Non-pigmented ciliary epithelial cell (primary cell): ENCODE data around the gene MED31.
A peak's percentile ranks its signal among the peaks of the same experiment; 100 is the strongest.
"Not testable (repeated sequence)": the region's sequence is repeated elsewhere in the genome, so short reads cannot be mapped to it uniquely, and the experiment has no call there.

Experiments used
- DNase-seq: peaks from one replicate; pipeline ENCODE4 v3.0.0-alpha.2; 2010; ENCODE audit warnings: low read depth

Gene MED31

DNA sequence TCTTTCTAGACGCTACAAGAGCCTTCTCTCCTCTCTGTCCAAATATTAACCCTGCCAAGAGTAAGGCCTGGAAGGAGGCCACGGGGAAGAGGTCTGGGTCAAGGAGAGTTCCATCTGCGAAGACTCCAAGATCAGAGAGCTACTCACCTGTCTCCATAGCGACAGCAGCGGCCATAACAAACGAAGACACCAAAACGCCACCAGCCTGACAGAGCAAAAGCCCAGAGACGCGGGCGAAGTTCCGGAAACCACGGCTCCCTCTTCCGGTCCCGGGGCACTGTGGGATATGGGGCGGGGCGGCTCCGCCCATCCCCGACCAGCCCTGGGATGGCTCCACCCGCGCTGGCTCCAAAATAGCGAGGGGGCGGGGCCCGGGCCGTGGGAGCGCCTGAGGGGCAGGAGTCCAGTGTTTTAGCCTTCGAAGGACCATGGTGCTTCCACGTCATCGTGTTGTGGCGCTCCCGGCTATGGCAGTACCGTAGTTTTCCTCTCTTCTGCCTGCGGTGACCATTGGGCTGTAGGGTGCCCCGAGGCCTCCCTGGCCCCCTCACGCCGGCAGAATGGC lies at the start of gene MED31, which contains the start of gene C17orf100:
Gene MED31, minus strand, starts transcription at position 252 of the 565 bp plus-strand sequence. Its CDS starts 77 bp downstream, at position 175.
Gene C17orf100, plus strand, starts transcription at position 409 of the 565 bp plus-strand sequence. Its CDS starts 152 bp downstream, at position 561.
- DNase-seq = peak; percentile 36

DNA sequence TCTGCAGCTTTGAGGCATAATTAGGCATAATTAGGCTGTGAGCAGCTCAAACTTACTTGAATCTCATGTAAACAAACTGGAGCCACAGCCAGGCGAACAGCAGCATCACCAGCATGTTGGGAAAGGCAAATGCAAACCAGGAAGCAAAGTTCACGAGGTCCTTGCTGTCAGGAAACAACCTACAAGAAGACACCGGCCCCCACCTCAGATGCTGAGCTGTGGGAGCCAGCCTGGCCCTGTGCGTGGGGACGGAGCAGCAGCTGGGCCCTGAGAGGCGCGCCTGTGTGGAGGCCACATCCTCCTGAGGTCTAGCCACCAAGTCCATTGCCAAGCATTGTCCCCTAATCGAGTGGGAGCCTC lies 49.5 kb upstream of the MED31 start:
- no peak for DNase-seq

DNA sequence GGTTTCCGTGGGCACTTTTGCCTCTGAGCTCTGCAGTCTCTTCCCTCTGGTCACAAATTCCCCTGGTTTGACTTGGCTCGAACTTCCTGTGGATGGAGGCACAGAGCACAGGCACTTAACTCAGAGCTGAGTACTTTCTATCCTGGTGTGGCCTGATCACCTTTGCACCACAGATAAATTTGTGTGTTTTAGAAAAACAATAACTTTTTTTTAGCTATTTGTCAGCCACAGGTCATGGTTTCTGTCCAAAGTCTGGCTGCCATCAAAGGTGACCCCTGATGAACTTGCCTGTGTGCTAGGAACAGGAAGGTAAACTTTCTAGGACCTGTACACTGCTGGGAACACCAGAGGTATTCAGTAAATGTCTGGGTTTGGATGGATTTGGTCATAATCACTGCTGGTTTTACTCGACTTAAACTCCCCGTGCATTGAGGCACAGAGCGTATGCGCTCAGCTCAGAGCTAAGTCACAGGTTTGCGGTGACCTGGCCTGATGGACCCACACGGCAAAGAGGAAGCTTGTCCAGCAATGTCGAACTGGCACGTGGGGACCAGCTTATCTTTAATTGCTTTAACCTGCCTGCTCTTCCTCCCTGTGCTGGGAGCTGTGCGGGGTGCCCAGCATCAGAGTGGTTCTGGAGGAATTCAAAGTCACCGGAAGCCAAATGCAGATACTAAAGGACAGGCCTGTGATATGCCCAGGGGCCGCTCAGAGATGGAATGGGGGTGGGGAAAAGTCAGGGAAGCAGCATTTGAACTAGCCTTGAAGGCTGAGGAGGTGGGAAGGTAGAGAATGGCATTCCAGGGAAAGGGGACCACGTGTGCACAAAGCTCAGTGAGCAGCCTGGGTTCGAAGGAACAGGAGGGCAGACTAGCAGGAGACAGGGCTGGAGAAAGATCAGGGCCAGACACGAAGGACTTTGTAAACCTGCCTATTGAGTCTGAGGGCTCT lies 48.9 kb upstream of the MED31 start:
- DNase-seq = no peak

DNA sequence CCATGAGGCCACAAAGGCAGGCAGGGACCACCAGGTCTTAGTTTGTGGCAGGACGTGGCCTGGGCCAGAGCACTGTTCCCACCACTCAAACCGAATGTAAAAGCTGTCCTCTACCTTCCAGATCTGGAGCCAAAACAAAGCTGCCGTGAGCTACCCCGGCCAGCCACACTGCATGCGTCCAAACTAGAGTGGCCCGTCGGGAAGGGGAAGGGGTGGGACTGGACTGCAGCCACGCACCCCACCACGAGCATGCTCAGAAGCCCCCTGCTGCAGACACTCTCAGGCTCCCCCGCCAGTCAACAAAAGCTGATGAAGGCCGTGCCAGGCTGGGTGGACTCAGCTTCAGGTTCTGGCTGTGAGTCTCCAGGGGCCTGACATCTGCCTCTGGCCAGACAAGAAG lies 46.6 kb upstream of the MED31 start:
- no peak for DNase-seq

DNA sequence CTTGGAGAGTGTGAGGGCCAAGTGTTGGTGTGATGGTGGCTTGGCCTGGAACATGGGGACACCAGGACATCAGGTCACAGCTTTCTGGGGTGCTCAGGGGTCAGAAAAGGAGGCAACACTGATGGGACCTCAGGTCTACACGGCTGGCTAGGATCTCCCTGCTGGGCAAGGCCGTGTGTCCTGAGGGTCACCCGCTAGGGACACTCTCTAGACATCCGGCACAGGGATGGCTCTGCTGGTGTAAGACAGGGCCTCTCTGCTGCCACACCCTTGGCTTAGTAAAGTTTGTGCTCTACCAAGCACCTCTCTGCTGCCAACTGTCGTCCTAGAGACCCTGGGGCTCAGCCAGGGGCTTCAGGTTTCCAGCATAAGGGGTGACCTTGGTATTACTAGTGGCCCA lies 45.5 kb upstream of the MED31 start:
- DNase-seq = no peak

DNA sequence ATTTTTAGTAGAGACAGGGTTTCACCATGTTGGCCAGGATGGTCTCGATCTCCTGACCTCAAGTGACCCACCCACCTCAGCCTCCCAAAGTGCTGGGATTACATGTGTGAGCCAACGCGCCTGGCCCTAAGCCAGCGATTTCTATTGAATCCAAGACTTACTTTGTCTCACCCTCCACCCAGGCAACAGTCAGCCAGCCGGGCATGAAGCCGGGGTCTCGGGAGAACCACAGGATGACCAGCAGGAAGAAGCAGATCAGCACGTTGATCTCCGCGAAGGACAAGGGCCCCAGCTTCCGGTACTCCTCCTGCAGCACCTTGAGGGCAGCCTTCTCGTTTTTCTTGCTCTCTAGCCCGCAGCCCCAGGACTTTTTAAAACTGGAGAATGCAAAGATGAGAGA lies 44.2 kb upstream of the MED31 start:
- DNase-seq = no peak

DNA sequence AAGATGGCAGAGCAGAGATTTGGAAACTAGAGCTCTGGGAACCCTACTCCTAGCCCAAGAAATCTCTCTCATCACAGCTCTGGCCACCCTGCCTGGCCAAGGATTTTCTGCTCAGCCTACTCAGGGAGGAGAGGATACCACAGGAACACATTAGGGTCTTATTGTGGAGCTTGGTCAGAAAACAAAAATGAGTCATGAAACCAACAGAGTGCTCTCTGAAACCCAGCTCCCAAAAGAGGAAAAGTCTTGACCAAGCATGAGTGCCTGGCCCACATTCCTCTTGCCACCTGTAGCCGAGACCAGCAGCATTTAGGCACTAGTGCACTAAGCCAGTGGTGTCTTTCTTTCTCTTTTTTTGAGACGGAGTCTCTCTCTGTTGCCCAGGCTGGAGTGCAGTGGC lies 43.6 kb upstream of the MED31 start:
- no peak for DNase-seq

DNA sequence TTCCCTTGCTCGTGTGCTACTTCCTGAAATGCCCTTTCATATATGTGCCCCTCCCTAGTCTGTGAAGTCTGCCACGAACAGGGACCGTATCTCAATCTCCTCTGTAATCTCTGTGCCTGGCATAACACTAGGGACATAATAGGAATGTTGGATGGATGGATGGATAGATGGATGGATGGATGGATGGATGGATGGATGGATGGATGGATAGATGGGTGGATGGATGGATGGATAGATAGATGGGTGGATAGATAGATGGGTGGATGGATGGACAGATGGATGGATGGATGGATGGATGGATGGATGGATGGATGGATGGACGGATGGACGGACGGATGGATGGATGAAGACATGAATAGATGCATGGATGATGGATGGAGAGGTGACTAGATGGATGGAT lies 40.6 kb upstream of the MED31 start:
- DNase-seq = not testable (repeated sequence)

DNA sequence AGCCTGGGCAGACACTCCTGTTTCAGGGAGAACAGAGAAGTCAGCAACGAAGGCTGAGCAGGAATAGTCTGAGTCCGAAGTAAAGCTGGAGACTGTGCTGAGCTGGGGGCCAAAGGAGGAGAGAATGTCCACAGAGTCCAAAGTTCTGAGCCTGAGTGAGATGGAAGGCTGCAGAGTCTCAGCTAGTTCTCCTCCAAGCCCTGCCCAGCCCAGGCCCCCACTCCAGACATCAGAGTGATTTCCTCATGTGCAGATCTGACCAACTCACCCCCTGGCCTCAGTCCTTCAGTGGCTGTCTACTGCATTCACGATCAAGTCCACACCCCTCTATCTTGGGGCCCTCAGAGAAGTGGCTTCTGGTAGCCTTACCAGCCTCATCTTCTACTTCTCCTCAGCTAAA lies 40.1 kb upstream of the MED31 start:
- no peak for DNase-seq

DNA sequence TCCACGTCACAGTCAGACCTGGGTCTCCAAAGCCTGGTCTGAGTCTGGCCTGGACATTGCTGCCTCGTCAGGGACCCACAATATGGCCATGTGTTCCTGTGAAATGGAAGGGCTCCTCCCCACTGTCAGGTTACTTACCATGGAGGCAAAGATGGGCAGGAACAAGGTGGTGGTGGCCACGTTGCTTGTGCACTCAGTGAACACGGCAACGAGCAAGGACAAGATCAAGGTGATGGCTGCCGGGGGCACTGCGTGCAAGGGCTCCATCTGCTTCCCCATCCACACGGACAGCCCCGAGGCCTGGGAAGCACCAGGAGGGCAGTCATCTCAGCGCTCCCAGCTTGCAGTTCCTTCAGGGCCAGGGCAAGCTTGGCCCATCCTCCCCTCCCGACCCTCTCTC lies 39.2 kb upstream of the MED31 start:
- DNase-seq = no peak

DNA sequence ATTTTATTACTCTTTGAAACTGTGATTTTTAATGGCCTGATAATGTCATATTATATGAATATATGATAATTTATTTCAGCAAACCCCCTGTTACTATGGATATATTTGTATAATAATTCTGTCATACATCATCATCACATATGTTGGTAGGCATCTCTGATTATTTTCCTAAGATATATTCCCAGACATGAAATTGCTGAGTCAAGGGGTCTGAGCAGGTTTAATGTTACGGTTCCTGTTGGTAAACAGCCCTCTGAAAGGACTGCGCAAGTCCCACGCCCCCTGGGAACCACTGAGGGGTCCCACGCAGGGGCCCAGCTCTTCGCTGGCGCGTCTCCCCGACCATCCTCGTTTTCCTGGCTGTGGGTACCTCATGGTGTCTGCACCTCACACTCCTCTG lies 37.5 kb upstream of the MED31 start:
- DNase-seq = no peak

DNA sequence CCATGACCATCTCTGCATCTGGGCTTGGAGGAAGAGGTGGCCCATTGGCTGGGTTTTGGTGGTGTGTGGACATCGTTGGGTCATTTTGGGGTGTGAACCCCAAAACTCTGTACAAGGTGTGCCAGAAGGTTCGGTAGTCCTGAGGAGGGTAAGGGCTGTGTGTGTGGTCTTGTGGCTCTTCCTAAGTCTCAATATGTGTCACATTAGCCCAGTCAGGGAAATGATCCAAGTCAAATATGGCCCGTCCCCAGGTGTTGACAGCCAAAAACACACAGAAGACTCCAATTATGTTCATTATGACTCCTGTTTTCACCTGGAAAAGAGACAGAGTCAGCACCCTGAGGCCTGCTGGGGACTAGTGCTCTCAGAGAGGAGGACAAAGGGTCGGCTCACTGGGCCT lies 34.6 kb upstream of the MED31 start:
- DNase-seq = no peak

DNA sequence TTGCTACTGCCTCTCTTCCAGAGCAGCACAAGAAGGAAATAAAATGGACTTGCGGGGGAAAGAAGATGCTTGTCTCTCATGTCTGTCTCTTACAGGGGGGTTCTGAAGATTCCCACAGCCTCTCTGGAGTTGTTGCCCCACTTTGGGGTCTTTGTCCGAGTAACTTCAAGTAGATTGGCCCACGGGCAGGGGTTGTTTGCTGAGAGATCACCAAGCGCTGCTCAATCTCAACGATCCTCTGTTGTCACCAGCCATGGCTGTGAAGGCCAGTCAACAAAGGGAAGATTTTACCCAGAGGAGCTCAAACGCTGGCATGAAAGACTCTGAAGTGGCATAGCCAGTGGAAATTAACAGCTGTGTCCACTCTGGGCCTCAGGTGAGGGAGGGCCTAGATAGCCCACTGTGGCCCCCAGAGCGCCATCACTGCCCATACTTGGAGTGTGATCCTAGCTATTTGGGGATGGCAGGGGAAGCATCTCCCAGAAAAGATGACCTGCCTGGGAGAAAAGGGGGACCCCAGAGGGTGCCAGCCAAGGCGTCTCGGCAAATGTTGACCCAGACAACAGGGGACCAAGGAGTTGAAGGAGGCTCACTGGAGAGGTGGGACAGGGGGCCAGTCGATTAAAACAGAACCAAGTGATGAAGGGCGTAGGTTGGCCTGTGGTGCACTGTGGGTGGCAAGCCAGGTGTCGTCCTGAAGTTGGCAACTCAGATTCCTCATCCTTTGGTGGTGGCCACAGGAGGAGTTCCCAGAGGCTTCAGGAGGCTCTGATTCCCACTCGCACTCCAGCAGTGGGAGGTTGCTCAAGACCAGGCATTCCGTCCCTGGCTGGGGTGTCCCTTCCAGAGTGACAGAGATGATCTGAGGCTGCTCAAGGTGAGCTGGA lies 33.7 kb upstream of the MED31 start:
- no peak for DNase-seq

DNA sequence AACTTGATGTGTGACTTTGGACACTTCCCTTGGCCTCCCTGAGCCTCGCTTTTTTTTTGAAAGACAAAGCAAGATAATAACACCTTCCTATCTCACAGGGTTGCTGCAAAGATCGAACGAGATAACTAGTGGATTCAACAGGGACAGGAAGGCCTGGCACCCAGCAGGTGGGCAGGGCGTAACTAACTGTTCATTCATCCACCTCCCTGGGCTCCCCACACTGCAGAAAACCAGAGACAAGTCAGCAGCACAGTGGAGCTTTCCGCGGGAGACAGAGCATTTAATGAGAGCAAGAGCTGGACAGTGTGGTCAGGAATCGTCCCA lies 33.0 kb upstream of the MED31 start:
- no peak for DNase-seq

DNA sequence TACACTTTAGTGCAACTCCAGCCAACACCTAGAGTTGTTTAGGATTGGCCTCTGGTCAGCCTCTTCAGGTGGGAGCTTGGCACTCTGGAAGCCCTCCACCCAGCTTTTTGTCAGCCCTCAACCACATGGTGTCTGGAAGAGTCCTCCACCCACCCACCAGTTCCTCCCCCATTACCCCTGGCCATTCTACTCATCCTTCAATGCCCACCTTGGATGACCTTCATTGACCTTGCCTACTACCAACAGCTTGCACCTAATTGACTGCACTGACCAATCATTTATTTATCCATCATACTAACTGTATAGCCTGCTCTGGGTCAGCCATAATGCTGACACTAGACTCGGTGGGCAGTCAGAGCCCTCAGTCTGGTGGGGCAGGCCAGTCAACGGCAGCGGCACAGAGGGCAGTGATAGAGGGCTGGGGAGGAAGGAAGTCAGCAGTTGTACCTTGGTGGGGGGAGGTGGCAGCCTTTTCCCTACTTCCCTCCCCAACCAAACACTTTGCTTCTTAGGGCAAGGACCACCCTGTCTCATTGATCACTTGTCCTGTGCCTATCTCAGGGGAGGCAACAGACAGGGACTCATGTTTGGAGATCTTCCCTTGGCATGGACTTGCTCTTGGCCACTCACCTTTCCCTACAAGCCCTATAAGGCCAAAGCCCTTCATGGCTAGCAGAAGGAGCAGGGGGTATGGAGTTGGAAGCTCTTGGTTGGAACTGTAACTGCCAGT lies 32.5 kb upstream of the MED31 start:
- no peak for DNase-seq

DNA sequence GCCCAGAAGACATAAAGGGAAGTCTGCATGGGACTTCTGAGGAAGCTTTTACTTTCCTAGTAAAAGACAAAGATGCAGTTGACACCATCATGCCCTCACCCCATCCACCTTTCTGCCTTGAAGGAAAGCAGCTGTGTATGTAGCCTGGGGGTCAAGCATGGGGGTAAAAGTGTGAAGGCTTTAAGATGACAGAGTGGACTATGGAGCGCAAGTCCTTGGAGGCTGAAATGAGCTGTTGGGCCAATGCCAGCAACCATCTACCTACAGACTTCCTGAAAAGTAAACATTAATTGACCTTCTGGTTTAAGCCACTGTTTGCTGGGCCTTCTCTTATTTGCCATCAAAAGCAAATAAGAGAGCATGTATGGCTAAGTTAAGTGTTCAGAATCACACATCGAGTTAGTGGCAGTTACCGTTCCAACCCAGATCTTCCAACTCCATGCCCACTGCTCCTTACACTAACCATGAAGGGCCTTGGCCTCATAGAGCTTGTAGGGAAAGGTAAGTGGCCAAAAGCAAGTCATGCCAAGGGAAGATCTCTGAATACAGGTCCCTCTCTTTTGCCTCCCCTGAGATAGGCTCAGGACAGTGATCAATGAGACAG lies 31.8 kb upstream of the MED31 start:
- DNase-seq = no peak

DNA sequence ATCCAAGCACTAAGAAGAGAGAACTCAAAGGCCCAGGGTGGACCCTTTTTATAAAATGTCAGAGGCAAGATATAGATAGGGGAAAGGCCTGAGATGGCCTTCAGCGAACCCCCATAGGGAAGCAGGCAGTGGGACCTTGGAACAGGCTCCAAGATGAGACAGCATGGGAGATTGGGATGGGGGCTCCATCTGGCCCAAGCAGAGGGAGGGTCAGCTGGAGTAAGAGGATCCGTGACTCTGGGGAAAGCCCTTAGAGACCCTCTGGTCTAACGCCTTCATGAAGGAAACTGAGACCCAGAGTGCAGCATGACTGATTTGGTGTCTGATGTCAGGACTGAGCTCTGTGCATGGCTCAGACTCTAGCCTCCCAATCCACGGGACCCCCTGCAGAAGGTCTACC lies 30.9 kb upstream of the MED31 start:
- no peak for DNase-seq

DNA sequence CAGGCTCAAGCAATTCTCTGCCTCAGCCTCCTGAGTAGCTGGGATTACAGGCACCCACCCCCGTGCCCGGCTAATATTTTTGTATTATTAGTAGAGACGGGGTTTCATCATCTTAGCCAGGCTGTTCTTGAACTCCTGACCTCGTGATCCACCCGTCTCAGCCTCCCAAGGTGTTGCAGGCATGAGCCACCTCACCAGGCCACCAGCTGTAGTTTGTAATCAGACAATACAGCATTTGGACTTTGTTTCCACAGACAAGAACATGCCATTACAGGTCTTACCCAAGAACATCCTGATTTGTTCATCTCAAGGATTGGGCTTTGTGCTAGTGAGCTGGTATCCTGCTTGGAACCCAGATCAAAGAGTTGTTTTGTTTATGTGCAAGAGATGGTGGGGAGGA lies 30.3 kb upstream of the MED31 start:
- no peak for DNase-seq

DNA sequence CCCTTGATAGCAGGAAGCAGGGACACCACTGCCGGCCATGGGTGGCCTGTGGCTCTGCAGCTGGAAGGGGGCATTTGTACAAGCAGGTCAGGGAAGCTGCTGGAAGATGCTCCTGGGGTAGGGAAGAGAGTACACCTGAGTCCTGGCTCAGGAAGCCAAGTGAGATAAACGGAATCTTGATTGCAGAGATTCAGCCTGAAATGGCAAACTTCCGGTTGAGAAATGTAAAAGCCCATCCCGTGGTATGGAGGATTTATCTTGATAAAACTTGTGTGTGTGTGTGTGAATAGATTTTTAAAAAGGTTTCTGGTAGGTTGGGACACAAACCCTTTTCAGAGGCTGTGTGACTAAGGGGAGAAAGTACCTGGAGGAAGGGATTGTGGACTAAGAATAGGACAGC lies 29.8 kb upstream of the MED31 start:
- DNase-seq = no peak

DNA sequence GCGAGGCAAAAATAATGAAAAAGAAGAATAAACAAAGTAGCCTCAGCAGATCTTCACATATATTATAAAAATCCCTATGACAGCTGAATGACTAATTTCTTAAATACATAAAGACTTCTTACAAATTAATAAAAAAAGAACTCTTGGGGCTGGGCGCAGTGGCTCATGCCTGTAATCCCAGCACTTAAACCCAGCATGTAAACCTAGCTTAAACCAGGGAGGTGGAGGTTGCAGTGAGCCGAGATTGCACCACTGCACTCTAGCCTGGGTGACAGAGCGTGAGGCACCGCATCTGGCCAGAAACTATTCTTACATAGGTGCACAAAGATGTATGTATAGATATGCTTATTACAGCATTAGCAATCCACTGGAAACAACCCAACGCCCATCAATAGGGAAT lies 27.8 kb upstream of the MED31 start:
- DNase-seq = no peak

DNA sequence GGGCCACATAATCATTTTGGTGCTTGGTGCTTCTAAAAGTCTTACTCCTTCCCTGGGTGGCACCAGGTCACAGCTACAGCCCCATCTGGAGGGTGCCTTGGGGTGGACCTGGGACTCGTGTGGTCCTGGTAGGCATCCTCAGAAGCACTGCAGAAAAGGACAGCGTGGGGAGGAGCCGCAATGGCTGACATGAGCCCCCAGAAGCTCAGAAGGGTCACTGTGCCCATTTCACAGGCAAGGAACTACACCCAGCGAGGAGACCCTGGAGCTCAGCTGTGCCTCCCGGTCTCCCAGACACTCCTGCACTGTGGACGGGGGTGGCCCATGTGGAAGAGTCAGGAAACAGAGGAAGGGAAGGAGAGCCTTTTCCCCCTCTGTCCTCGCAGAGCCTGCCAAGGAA lies 26.5 kb upstream of the MED31 start:
- no peak for DNase-seq
